Brain pericyte (primary cell): Measurements from ENCODE around the gene DTNB.

ENCODE experiments used
- DNase-seq: peaks from one replicate; pipeline ENCODE4 v3.0.0-alpha.2; 2012; ENCODE audit warnings: low read depth, low spot score

Gene DTNB

GRCh38 chr2:25470806-25471205 is 202.6 kb downstream of the DTNB start:
- DNase-seq: no peak

GRCh38 chr2:25467743-25468142 is 205.6 kb downstream of the DTNB start:
- no peak for DNase-seq

- no peak for DNase-seq
These were observed 211.4 kb downstream of the DTNB start for GRCh38 chr2:25462021-25462420.

- DNase-seq: no peak
These were observed 213.0 kb downstream of the DTNB start for GRCh38 chr2:25460261-25460905.

- DNase-seq: no peak
These were observed 218.4 kb downstream of the DTNB start for GRCh38 chr2:25454824-25455611.

GRCh38 chr2:25453199-25453905 is 220.0 kb downstream of the DTNB start:
- no peak for DNase-seq

GRCh38 chr2:25448808-25449207 is 224.6 kb downstream of the DTNB start:
- no peak for DNase-seq

- no peak for DNase-seq
These were observed 226.4 kb downstream of the DTNB start for GRCh38 chr2:25447018-25447417.

GRCh38 chr2:25446122-25446521 is 227.3 kb downstream of the DTNB start:
- no peak for DNase-seq

GRCh38 chr2:25445464-25445863 is 227.9 kb downstream of the DTNB start:
- DNase-seq: no peak

- no peak for DNase-seq
These were observed 228.6 kb downstream of the DTNB start for GRCh38 chr2:25444608-25445270.

GRCh38 chr2:25443766-25444165 is 229.6 kb downstream of the DTNB start:
- DNase-seq: no peak

- no peak for DNase-seq
These were observed 232.0 kb downstream of the DTNB start for GRCh38 chr2:25441353-25441752.

GRCh38 chr2:25438793-25439192 is 234.6 kb downstream of the DTNB start:
- no peak for DNase-seq

GRCh38 chr2:25437881-25438662 is 235.3 kb downstream of the DTNB start:
- DNase-seq: no peak

GRCh38 chr2:25435421-25435820 is 238.0 kb downstream of the DTNB start:
- DNase-seq: no peak

- DNase-seq: no peak
These were observed 241.8 kb downstream of the DTNB start for GRCh38 chr2:25431604-25432003.

GRCh38 chr2:25430556-25430955 is 242.8 kb downstream of the DTNB start:
- no peak for DNase-seq

GRCh38 chr2:25426326-25426725 is 247.1 kb downstream of the DTNB start:
- no peak for DNase-seq

- no peak for DNase-seq
These were observed 248.8 kb downstream of the DTNB start for GRCh38 chr2:25424426-25425028.
